Gastrocnemius medialis (tissue), 4 donors: ENCODE results near the gene BICD2.
"Not testable (repeated sequence)": the region's sequence is repeated elsewhere in the genome, so short reads cannot be mapped to it uniquely, and the experiment has no call there.

Source experiments
- CTCF ChIP-seq, 5 experiments: fragments of 450-650 bp in 3 of 5; fragments of 200-600 bp in 2 of 5; sonication (generic) in 2 of 5; IDR thresholded peaks in 4 of 5; conservative IDR thresholded peaks in 1 of 5; 1 replicate in 4 of 5; 2 replicates in 1 of 5; pipeline ENCODE4 v1.5.1; 2016 to 2019; ENCODE audit warnings: antibody characterized with exemption in 5 of 5, mild to moderate bottlenecking in 3 of 5, moderate library complexity in 3 of 5
- POLR2A ChIP-seq, 2 donors: fragments of 450-650 bp; IDR thresholded peaks; one replicate each; pipeline ENCODE4 v1.6.1; 2017; ENCODE audit warnings: antibody characterized with exemption in 2 of 2, mild to moderate bottlenecking in 2 of 2, moderate library complexity in 2 of 2

- TF ChIP-seq POLR2A (IDR thresholded peaks at IDR 0.05); CTCF (IDR thresholded peaks at IDR 0.05 in 4 of 5, conservative IDR thresholded peaks at IDR 0.05 in 1 of 5): not testable (repeated sequence)
These were observed 4.2 kb upstream of the BICD2 start for GRCh38 chr9:92768816-92769215.
